Measurements from ENCODE around the gene RSPH1.

The RSPH1 gene

DNA sequence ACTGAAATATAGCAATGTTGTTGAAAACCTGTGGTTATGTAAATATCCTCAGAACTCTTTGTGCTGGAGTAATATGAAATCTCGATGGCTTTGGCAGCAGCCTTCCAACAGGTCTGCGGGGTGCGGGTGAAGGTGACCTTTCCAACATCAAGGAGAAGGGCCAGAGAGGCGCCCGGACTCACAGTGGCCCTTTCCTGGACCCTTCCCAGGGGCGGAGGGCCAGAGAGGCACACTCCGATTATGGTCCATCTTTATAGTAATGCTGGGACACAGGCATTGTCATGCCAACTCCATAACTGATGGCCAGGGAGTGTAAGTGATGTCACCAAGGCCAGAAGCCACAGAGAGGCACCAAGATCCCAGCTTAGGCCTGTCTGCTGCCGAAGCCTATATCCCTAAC lies 35.7 kb upstream of the RSPH1 start:
- DNase-seq (ENCODE audit: low spot score), result no peak

- DNase-seq (ENCODE audit: low spot score), result no peak
Observed at GRCh38 chr21:42530167-42530518, 34.1 kb upstream of the RSPH1 start.

DNA sequence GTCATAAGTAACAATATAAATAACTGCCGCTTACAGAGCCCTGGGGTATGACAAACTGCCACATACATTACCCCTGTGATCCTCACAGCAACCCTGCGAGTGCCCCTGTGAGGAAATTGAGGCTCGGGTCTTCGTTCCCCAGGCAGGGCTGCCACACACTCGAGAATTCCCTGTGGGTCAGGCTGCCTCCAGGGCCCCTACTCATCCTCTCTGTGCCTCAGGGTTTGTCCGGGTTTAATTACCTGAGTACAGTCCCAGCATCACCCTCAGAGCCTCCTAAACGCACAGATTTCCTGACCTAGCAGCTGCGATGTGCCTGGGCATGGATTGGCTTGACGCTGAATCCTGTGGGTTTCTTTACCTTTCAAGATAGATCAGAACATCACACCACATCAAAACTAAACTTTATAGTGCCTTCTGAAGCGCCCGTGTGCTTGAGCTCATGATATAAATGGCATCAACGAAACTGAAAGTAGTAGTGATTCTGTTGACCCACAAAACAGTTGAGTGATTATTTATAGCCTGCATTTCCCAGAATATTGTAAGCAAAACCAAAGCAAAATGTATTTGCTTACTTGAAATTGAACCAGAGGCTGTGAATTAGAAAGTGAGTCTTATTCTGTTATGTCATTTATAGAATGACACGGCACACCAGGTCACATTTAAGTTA lies 31.6 kb upstream of the RSPH1 start:
- no peak for DNase-seq (ENCODE audit: low spot score)

DNA sequence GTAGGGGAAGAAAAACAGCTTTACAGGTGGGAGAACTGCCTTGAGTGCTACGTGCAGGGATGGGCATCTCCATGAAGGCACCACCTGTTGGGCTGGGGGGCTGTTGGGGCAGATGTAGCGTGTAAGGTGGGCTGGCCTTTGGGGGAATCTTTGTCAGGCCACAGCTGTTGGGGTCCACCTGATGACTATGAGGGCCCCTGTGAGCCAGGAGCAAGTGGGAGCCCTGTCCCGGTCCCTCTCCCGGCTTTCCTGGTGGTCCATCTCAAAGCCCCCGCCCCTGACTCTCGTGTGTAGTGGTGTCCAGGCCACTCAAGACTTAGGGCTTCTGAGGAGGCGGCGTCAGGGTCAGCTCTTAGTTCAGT lies 31.1 kb upstream of the RSPH1 start:
- DNase-seq (ENCODE audit: low spot score), result no peak

DNA sequence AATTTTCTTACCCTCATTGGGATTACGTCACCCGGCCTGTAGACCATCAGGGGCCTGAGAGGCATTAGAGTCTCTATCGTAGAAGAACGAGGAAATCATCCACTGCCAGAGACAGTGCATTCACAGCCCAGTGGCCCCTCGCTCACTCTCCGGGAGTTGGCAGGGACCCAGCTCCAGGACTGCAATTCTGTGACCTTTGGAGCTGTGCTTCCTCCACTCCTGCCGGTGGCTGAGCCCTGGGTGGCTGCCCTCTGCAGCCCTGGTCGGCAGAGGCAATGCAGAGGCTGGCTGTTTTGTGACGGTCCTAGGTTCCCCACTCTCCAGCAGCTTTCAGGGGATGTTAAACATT lies 30.3 kb upstream of the RSPH1 start:
- no peak for DNase-seq (ENCODE audit: low spot score)

- DNase-seq (ENCODE audit: low spot score), result no peak
Observed at GRCh38 chr21:42525676-42526378, 29.8 kb upstream of the RSPH1 start.

DNA sequence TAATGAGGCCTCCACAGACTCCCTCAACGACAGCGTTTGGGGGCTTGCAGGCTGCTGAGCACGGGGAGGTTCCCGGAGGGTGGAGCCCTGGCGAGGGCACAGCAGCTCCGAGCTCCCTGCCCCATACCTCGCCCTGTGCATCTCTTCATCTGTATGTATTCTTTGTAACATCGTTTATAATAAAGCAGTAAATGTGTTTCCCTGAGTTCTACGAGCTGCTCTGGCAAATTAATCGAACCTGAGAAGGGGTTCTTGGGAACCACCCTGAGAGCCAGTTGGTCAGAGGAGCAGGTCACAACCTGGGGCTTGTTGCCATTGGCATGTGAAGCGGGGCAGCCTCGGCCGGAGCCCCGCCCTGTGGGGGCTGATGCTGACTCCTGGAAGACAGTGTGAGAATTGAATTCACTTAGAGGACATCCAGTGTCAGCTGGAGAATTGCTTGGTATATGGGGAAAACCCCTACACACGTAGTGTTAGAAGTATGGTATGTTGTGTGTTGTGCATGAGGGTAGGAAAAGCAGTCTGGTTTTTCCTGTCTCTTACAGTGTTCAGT lies 29.1 kb upstream of the RSPH1 start:
- no peak for DNase-seq (ENCODE audit: low spot score)

DNA sequence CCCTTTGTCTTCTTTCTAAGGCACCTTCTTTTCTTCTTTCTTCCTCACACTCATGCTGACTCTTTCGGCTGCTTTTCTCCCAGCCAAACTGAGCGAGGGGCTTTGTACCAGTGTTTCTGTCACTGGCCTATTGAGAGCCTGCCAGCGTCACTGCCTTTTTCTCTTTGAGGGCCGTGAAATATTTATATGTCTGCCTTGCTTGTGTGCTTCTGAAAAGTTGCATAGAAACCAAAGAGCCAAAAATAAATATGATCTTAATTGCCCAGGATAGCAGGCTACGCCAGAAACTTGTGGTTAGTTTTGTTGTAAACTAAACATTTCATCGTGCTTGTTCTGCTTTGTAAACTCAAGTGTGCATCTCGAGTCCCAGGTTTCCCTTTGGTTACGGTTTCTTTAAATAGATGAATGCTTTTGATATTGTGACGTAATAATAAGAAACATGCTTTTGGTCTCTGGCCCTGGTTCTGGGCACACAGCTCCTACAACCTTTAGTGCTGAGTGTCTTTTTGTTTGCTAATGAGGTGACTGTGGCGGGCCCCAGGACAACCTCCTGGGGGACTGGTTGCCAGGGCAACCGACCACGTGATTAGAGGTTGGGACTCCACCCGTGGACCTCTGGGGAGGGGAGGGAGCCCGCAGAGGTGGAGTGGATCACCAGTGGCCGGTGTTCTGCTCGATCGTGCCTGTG lies 28.5 kb upstream of the RSPH1 start:
- no peak for DNase-seq (ENCODE audit: low spot score)

DNA sequence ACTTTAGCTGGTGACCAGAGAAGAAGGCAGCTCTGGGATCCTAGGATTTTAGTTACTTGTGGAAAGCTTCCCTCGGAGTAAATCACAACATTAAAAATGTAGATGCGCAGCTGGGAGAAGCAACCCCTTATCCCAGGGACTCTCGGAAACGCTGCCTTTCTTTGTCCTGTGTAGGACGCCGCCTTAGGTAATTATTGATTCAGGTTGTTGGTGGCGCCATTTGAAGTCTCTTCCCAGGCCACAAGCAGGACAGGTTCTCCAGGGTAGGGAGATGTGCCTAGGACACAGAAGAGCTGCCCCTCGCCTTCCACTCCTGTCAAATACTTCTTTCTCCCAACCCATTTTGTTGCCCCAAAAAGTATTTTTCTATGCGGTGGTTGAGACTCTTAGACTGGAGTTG lies 27.9 kb upstream of the RSPH1 start:
- DNase-seq (ENCODE audit: low spot score), result no peak

GRCh38 chr21:42523211-42523610 lies 27.2 kb upstream of the RSPH1 start:
- DNase-seq (ENCODE audit: low spot score), result no peak

GRCh38 chr21:42522771-42523170 lies 26.7 kb upstream of the RSPH1 start:
- no peak for DNase-seq (ENCODE audit: low spot score)

- DNase-seq (ENCODE audit: low spot score), result no peak
Observed at GRCh38 chr21:42522271-42522670, 26.2 kb upstream of the RSPH1 start.

- no peak for DNase-seq (ENCODE audit: low spot score)
Observed at GRCh38 chr21:42521805-42522204, 25.8 kb upstream of the RSPH1 start.

DNA sequence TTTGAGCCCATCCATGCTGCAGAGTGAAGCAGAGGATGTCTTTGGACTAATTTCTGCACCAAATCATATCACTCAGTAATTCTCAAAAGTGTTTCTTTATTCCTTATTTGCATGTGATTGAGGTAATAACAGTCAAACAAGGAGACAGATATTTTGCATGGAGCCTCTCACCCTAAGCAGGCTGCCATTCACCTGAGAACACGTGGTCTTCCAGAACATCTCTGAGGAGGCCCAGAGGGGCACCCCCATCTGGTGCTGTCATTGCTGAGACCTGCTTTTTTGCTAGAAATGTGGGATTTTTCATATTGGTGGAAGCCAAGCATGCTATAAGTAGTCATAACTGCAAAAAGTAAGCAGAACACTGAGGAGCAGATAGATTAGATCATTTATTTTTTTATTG lies 25.4 kb upstream of the RSPH1 start:
- DNase-seq (ENCODE audit: low spot score), result no peak

DNA sequence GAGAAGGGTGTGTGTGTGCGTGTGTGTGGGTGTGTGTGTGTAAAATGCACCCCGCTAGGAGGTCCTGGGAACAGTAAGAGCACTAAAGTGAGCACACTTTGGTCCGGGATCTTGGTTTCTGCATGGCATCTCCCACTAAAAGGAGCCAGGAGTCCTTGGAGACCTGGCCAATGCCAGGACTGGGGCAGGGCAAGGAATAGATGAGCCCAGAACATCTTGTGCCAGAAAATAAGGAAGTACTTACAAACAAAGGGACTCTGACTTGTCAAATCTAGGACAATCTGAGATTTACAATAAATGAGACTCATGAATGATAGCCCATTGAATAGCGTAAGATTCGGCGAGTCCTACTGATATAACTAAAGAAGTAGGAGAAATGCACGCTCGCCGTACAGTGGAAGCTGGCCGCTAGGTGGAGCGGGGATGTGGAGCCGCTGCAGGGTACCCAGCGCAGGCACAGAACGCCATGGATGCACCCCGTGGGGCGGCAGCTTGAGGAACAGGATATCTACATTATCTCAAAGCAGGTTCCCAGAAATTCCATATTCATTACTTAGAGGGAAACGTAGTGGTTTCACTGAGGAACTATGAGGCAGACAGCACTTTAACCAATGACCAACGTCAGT lies 24.7 kb upstream of the RSPH1 start:
- no peak for DNase-seq (ENCODE audit: low spot score)

- DNase-seq (ENCODE audit: low spot score), result no peak
Observed at GRCh38 chr21:42518626-42519025, 22.6 kb upstream of the RSPH1 start.

DNA sequence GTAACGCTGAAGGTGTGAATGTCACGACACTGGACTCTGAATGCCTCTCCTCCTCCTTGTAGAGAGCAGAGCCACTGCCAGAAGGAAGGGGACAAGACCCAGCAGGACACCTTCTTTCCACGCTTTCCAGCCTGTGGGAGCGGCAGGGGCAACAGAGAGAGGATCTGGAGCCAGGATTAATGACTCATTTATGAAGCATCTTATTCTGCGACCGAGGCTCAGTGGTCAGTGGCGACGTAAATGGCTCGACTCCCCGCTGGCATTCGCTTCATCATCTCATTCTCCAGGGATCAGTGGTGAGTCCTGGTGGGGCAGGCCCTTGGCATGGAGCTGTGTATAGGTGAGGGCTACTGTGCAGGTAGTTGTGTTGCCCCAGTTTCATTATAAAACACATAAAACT lies 22.2 kb upstream of the RSPH1 start:
- no peak for DNase-seq (ENCODE audit: low spot score)

DNA sequence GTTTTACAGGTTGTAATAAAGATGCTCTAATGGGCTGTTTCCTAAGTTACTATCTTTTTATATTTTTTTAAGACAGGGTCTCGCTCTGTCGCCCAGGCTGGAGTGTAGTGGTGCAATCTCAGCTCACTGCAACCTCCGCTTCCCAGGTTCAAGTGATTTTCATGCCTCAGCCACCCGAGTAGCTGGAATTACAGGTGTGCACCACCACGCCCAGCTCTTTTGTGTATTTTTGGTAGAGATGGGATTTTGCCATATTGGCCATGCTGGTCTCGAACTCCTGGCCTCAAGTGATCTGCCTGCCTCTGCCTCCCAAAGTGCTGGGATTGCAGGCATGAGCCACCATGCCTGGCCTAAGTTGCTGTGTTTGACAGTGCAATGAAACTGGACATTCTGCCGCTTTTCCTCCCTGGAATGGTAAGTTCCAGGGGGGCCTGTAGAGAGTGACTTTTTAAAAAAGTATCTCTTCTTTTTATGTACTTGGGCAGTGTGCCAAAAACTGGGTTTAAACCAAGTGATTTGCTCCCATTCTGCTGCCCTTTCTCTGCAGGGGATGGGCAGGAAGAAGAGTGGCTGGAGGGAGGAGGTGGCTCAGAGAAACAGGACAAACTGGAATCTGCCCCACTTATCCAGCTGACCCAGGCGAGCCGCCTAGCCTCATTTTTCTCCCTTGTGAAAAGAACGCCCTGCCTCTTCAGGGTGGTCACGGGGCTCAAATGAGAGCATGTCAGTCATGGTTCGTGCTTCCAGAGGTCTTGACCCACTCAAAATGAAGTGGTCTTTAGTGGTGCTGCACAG lies 19.9 kb upstream of the RSPH1 start:
- DNase-seq (ENCODE audit: low spot score), result no peak

DNA sequence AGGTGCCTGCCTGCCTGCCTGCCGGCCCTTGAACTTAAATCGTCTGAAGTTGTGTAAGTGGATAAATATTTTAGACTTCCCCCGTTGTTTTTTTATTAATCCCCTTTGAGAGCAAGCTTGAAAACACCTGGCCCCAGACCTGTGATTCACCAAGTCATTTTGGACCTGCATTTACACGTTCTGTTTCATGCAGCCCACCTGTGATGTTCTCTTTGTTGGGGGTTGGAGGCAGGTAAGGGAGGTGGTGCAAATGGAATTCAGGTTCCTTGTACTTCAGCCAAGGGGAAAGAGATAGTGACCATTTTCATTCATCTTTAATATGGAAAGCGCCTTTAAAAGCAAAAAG lies 18.8 kb upstream of the RSPH1 start:
- no peak for DNase-seq (ENCODE audit: low spot score)

DNA sequence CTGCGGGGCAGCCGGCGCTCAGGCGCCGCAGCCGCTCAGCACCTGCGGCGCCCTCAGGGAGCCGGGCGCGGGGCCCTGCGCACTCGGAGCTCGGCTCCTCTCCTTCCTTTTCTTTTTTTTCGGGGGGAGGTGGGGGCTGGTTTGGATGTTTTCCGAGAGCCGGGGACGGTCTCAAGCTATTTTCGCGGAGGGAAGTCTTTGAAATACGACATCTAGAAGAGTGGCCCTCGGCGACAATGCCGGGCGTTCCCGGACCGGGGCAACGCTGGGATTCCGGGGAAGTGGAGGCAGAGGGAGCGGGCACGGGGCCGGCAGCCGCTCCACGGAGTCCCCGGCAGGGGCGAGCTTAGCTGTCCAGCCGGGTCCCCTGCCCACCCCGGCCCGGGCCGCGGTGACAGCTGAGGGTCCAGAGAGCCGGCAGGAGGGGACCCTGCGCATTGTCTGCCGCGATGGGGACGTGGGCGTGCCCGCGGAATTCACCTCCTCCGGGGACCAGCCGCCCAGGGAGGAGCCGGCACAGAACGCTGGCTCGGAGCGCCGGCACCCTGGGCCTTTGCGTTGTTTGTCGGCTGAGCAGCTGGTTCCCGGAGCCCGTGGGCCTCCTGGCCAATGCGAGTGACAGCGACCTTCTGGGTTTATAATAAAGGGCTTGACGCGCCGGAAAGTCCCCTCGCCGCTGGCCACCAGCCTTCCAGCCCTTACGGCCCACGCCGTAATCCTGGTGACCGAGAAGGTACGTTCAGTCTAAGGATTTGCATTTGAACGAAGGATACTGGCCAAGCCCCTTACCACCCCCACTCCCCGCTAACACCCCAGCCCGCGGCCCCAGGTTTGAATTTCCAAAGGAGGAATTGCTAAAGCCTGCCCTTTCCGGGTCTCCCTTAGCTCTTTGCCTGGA lies 18.2 kb upstream of the RSPH1 start:
- no peak for DNase-seq (ENCODE audit: low spot score)

Data from hematopoietic multipotent progenitor cell treated with erythropoietin and hydrocortisone succinate and interleukin-3 and kit ligand, for 15 days (in vitro differentiated cells).